ENCODE results near the gene CACNG4. TPM values are rescaled to one million over a fixed set of nuclear protein-coding genes. Genes with fewer than 3 reads are reported as not detected.

The CACNG4 gene
- total RNA-seq, 1 experiment from 2014 or later, result 46.3 TPM

DNA sequence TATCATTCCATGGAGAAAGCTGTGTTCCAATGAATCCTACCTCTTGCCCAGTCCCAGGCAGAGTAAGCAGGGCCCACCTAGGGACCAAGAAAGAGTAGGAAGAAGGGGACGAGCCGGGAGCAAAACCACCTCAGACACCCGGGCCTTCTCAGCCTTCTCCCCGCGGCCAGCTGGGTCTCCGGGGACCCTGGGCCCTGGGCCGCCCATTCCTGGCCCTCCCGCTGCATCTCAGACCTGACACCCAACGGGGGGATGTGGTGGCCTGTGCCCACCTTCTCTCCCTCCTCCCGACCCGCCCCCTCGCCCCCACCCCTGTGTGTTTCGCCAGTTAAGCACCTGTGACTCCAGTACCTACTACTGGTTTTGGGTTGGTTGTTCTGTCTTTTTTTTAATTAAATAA lies 68.5 kb downstream of the CACNG4 start:
- Histone ChIP-seq H3K4me2 (no peak overlapping the region), H3K27ac (no peak overlapping the region), H4K20me1 (ENCODE audit: insufficient read depth) (no peaks in the 10 kb centered on the region), H3K79me2 (ENCODE audit: low read depth) (no peaks in the 10 kb centered on the region), H3K4me1 (replicated peaks; ENCODE audit: insufficient read depth) (no peaks in the 10 kb centered on the region), H2AFZ (no peak overlapping the region), H3K9me2 (ENCODE audit: insufficient read depth) (no peaks in the 10 kb centered on the region), H3F3A (ENCODE audit: insufficient read depth, low read depth) (no peaks in the 10 kb centered on the region), H3K27me3 (ENCODE audit: insufficient read depth, low read depth) (no peaks in the 10 kb centered on the region), H3K4me3 (no peak overlapping the region), H3K36me3 (ENCODE audit: low read depth) (no peaks in the 10 kb centered on the region), H3K9me3 (ENCODE audit: insufficient read depth, low read depth) (no peaks in the 10 kb centered on the region)
- ChIA-PET CTCF (no interaction called here), POLR2A (ENCODE audit: unreplicated experiment) (no interaction called here)
- TF ChIP-seq EZH2 (IDR thresholded peaks at IDR 0.05; ENCODE audit: low read depth), result no peak
- TF ChIP-seq, protein P1, sequence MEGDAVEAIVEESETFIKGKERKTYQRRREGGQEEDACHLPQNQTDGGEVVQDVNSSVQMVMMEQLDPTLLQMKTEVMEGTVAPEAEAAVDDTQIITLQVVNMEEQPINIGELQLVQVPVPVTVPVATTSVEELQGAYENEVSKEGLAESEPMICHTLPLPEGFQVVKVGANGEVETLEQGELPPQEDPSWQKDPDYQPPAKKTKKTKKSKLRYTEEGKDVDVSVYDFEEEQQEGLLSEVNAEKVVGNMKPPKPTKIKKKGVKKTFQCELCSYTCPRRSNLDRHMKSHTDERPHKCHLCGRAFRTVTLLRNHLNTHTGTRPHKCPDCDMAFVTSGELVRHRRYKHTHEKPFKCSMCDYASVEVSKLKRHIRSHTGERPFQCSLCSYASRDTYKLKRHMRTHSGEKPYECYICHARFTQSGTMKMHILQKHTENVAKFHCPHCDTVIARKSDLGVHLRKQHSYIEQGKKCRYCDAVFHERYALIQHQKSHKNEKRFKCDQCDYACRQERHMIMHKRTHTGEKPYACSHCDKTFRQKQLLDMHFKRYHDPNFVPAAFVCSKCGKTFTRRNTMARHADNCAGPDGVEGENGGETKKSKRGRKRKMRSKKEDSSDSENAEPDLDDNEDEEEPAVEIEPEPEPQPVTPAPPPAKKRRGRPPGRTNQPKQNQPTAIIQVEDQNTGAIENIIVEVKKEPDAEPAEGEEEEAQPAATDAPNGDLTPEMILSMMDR (conservative IDR thresholded peaks at IDR 0.05), result no peak
- no peak for DNase-seq
- intact Hi-C loops (cut with micrococcal nuclease; ENCODE audit: unreplicated experiment), result no loop called here
- BruUV-seq (replicated peaks), result no TSS peak

DNA sequence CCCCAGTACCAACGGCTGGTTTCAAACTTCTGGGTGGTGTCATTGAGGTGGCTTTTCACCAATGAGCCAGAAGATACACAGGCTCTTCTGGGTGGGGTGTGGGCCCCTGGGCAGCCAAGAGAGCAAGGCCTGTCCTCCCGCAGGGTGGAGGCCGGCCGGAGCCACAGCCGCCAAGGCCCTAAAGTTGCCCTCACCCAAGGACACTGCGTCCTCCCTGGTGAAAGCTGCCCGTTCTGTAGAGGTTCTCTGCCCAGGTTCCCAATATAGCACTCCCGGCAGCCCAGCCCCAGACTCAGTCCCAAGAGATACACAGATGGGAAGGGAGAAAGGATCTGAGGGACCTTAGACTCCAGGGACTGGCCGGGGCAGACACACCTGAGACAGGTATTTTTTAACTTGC lies 69.1 kb downstream of the CACNG4 start:
- H3K36me3 ChIP-seq (ENCODE audit: low read depth), result no peaks in the 10 kb centered on the region
- no peak overlapping the region for H2AFZ ChIP-seq
- H3K4me2 ChIP-seq, result no peak overlapping the region
- ChIA-PET CTCF (no interaction called here), POLR2A (ENCODE audit: unreplicated experiment) (no interaction called here)
- no peak for TF ChIP-seq EZH2 (IDR thresholded peaks at IDR 0.05; ENCODE audit: low read depth)
- TF ChIP-seq, protein P1 (conservative IDR thresholded peaks at IDR 0.05), result no peak
- no TSS peak for BruUV-seq (replicated peaks)
- H3K27ac ChIP-seq, result no peak overlapping the region
- intact Hi-C loops (cut with micrococcal nuclease; ENCODE audit: unreplicated experiment), result no loop called here
- H4K20me1 ChIP-seq (ENCODE audit: insufficient read depth), result no peaks in the 10 kb centered on the region
- no peaks in the 10 kb centered on the region for H3K9me3 ChIP-seq (ENCODE audit: insufficient read depth, low read depth)
- H3K4me1 ChIP-seq (replicated peaks; ENCODE audit: insufficient read depth), result no peaks in the 10 kb centered on the region
- H3K79me2 ChIP-seq (ENCODE audit: low read depth), result no peaks in the 10 kb centered on the region
- DNase-seq, result no peak
- no peaks in the 10 kb centered on the region for H3F3A ChIP-seq (ENCODE audit: insufficient read depth, low read depth)
- H3K27me3 ChIP-seq (ENCODE audit: insufficient read depth, low read depth), result no peaks in the 10 kb centered on the region
- no peak overlapping the region for H3K4me3 ChIP-seq
- H3K9me2 ChIP-seq (ENCODE audit: insufficient read depth), result no peaks in the 10 kb centered on the region

DNA sequence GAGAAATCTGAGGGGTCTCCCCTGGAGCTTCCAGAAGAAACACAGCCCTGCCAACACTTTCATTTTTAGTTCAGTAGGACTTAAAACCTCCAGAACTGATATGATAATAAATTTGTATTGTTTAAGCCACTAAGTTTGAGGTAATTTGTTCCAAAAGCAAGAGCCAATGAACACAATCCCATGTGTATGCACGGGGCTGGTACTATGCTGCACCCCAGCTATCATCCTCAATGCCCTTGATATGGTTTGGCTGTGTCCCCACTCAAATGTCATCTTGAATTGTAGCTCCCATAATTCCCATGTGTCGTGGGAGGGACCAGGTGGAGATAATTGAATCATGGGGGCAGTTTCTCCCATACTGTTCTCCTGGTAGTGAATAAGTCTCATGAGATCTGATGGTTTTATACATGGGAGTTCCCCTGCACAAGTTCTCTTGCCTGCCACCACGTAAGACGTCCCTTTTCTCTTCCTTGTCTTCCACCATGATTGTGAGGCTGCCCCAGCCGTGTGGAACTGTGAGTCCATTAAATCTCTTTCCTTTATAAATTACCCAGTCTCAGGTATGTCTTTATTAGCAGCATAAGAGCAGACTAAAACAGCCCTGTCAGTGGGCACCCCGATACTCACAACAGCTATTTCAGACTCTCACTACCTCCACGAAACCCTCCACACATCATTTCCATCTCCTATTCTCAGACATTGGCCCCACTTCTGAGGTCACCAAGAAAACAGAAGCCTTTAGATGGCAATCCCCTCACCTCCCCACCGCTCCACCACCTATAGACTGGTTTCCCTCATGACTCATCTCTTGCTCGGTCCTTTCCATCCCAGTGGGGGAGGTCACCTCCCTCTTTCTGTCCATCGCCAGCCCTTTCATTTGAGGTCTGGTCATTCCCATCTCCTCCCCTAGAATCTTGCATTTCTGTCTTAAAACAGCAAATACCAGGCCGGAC lies 70.9 kb downstream of the CACNG4 start:
- no peaks in the 10 kb centered on the region for H4K20me1 ChIP-seq (ENCODE audit: insufficient read depth)
- H3K4me3 ChIP-seq, result no peak overlapping the region
- H2AFZ ChIP-seq, result no peak overlapping the region
- H3K79me2 ChIP-seq (ENCODE audit: low read depth), result no peaks in the 10 kb centered on the region
- DNase-seq, result no peak
- CTCF ChIA-PET, result no interaction called here
- POLR2A ChIA-PET (ENCODE audit: unreplicated experiment), result no interaction called here
- H3K9me2 ChIP-seq (ENCODE audit: insufficient read depth), result no peaks in the 10 kb centered on the region
- H3K27ac ChIP-seq, result no peak overlapping the region
- no peaks in the 10 kb centered on the region for H3K9me3 ChIP-seq (ENCODE audit: insufficient read depth, low read depth)
- no TSS peak for BruUV-seq (replicated peaks)
- no peak overlapping the region for H3K4me2 ChIP-seq
- no peaks in the 10 kb centered on the region for H3K4me1 ChIP-seq (replicated peaks; ENCODE audit: insufficient read depth)
- no peaks in the 10 kb centered on the region for H3K27me3 ChIP-seq (ENCODE audit: insufficient read depth, low read depth)
- TF ChIP-seq, protein P1 (conservative IDR thresholded peaks at IDR 0.05), result no peak
- no peak for TF ChIP-seq EZH2 (IDR thresholded peaks at IDR 0.05; ENCODE audit: low read depth)
- no peaks in the 10 kb centered on the region for H3F3A ChIP-seq (ENCODE audit: insufficient read depth, low read depth)
- intact Hi-C loops (cut with micrococcal nuclease; ENCODE audit: unreplicated experiment), result no loop called here
- H3K36me3 ChIP-seq (ENCODE audit: low read depth), result no peaks in the 10 kb centered on the region

All from PC-9 (cell line).